ENCODE results near the gene AK5. TPM values are rescaled to one million over a fixed set of nuclear protein-coding genes. Genes with fewer than 3 reads are reported as not detected.

The AK5 gene
- total RNA-seq, 2 experiments from 2014 or later, result 4.6 to 5.6 TPM

GRCh38 chr1:77465139-77465538 lies 183.3 kb downstream of the AK5 start:
- no peaks in the 10 kb centered on the region for H3K36me3 Mint-ChIP-seq (ENCODE audit: low read depth)
- no peak for DNase-seq
- H3K4me3 Mint-ChIP-seq, result no peak overlapping the region
- no peak for TF ChIP-seq CTCF (IDR thresholded peaks at IDR 0.05)
- ChIA-PET POLR2A (no interaction called here), CTCF (interaction anchor here (1.3 to 1.7 kb wide), 2 partner anchors 9 to 68 kb away, joined by 3 to 5 read pairs; no protein-coding TSS in a partner anchor)
- no peaks in the 10 kb centered on the region for H3K27me3 Mint-ChIP-seq
- ATAC-seq, result no peak
- intact Hi-C loops (cut with micrococcal nuclease), result no loop called here
- no peaks in the 10 kb centered on the region for H3K9me3 Mint-ChIP-seq
- no peak overlapping the region for H3K27ac Mint-ChIP-seq
- peaks cover 2% of the 10 kb centered on the region for H3K4me1 Mint-ChIP-seq (ENCODE audit: low read depth)

- Mint-ChIP-seq H3K27me3 (no peaks in the 10 kb centered on the region), H3K9me3 (no peaks in the 10 kb centered on the region), H3K4me3 (no peak overlapping the region), H3K36me3 (ENCODE audit: low read depth) (no peaks in the 10 kb centered on the region), H3K27ac (no peak overlapping the region), H3K4me1 (ENCODE audit: low read depth) (peaks cover 2% of the 10 kb centered on the region)
- TF ChIP-seq CTCF (IDR thresholded peaks at IDR 0.05), result no peak
- ATAC-seq (no peak), DNase-seq (no peak)
- CTCF ChIA-PET, result interaction anchor here (1.3 to 1.7 kb wide), 2 partner anchors 10 to 67 kb away, joined by 3 to 5 read pairs; no protein-coding TSS in a partner anchor
- POLR2A ChIA-PET, result no interaction called here
- intact Hi-C loops (cut with micrococcal nuclease), result no loop called here
Measured at GRCh38 chr1:77465922-77466321, 184.1 kb downstream of the AK5 start.

GRCh38 chr1:77467021-77467595 lies 185.3 kb downstream of the AK5 start:
- no peaks in the 10 kb centered on the region for H3K36me3 Mint-ChIP-seq (ENCODE audit: low read depth)
- peaks cover 2% of the 10 kb centered on the region for H3K4me1 Mint-ChIP-seq (ENCODE audit: low read depth)
- ChIA-PET POLR2A (no interaction called here), CTCF (no interaction called here)
- DNase-seq (no peak), ATAC-seq (no peak)
- no peaks in the 10 kb centered on the region for H3K9me3 Mint-ChIP-seq
- TF ChIP-seq CTCF (IDR thresholded peaks at IDR 0.05), result no peak
- no peak overlapping the region for H3K4me3 Mint-ChIP-seq
- H3K27me3 Mint-ChIP-seq, result no peaks in the 10 kb centered on the region
- H3K27ac Mint-ChIP-seq, result no peak overlapping the region
- intact Hi-C loops (cut with micrococcal nuclease), result no loop called here

- intact Hi-C loops (cut with micrococcal nuclease), result no loop called here
- no peak for TF ChIP-seq CTCF (IDR thresholded peaks at IDR 0.05)
- POLR2A ChIA-PET, result no interaction called here
- peaks cover 2% of the 10 kb centered on the region for H3K4me1 Mint-ChIP-seq (ENCODE audit: low read depth)
- H3K27me3 Mint-ChIP-seq, result no peaks in the 10 kb centered on the region
- no peak overlapping the region for H3K4me3 Mint-ChIP-seq
- peaks cover 1% of the 10 kb centered on the region for H3K36me3 Mint-ChIP-seq (ENCODE audit: low read depth)
- no peak for DNase-seq
- H3K9me3 Mint-ChIP-seq, result peaks cover under 1% of the 10 kb centered on the region
- ATAC-seq, result no peak
- no peak overlapping the region for H3K27ac Mint-ChIP-seq
- CTCF ChIA-PET, result no interaction called here
Measured at GRCh38 chr1:77467741-77468140, 185.9 kb downstream of the AK5 start.

GRCh38 chr1:77468257-77468948 lies 186.6 kb downstream of the AK5 start:
- H3K4me3 Mint-ChIP-seq, result no peak overlapping the region
- peaks cover 2% of the 10 kb centered on the region for H3K4me1 Mint-ChIP-seq (ENCODE audit: low read depth)
- intact Hi-C loops (cut with micrococcal nuclease), result no loop called here
- ChIA-PET POLR2A (no interaction called here), CTCF (no interaction called here)
- peaks cover 2% of the 10 kb centered on the region for H3K9me3 Mint-ChIP-seq
- no peak overlapping the region for H3K27ac Mint-ChIP-seq
- no peak for TF ChIP-seq CTCF (IDR thresholded peaks at IDR 0.05)
- peaks cover 4% of the 10 kb centered on the region for H3K36me3 Mint-ChIP-seq (ENCODE audit: low read depth)
- no peak for DNase-seq
- H3K27me3 Mint-ChIP-seq, result no peaks in the 10 kb centered on the region
- ATAC-seq, result no peak
